GM12878 (cell line): ENCODE results near the gene DLK1. TPM values are rescaled to one million over a fixed set of nuclear protein-coding genes. Genes with fewer than 3 reads are reported as not detected.

Experiments used
- ATAC-seq: fragments of 200-7000 bp; cut with Tn5 transposase; 3 replicates; pipeline ENCODE4 v1.9.1; 2020; ENCODE audit warnings: mild to moderate bottlenecking, moderate library complexity
- BruUV-seq: library from RNA; stranded (reverse); fragments of 400-500 nt; replicated peaks from 2 replicates; lab custom pipeline; 2021; lab: Mats Ljungman, UMichigan
- CTCF ChIA-PET: fragments of 300-600 bp; sonication (Branson Sonifier 250); formaldehyde crosslinking; extraction: SDS; loops from one replicate; lab custom pipeline; 2021; ENCODE audit warnings: inconsistent platforms; lab: Yijun Ruan, JAX
- POLR2A ChIA-PET: fragments of 350-600 bp; formaldehyde crosslinking; extraction: SDS; loops from one replicate; lab custom pipeline; 2021; ENCODE audit warnings: inconsistent platforms; lab: Charles Lee
- RAD21 ChIA-PET: fragments of 300-600 bp; sonication (Branson Sonifier 250); formaldehyde crosslinking; loops from one replicate; lab custom pipeline; 2023; ENCODE audit warnings: antibody characterized with exemption; ENCODE audit not compliant: unreplicated experiment; lab: Charles Lee
- SMC1A ChIA-PET: fragments of 300-600 bp; sonication (Branson Sonifier 250); formaldehyde crosslinking; loops from one replicate; lab custom pipeline; 2023; ENCODE audit not compliant: unreplicated experiment, uncharacterized antibody; lab: Charles Lee
- DNase-seq: peaks from one replicate; pipeline ENCODE4 v3.0.0-alpha.2; 2011; ENCODE audit warnings: low read depth, low spot score
- FAIRE-seq: peaks from 3 replicates; lab custom pipeline; 2011; peaks lifted over from hg19 to GRCh38; lab: Jason Lieb, UNC
- H2AFZ ChIP-seq: 2 replicates; pipeline ENCODE4 v1.6.0; 2011; ENCODE audit warnings: low read depth, low read length, control low read depth; ENCODE audit not compliant: control insufficient read depth
- H3K27ac ChIP-seq: 2 replicates; pipeline ENCODE4 v1.5.1; 2011; ENCODE audit warnings: control low read depth; ENCODE audit not compliant: control insufficient read depth, insufficient read depth
- H3K27me3 ChIP-seq, 2 experiments: replicated peaks in 1 of 2; 2 replicates each; pipeline versions ENCODE4 v1.6.0 to v1.6.1; 2011; ENCODE audit warnings: low read length in 1 of 2; ENCODE audit not compliant: control insufficient read depth in 2 of 2, insufficient read depth in 2 of 2
- H3K36me3 ChIP-seq, 2 experiments: 2 replicates each; pipeline ENCODE4 v1.5.1; 2011; ENCODE audit warnings: low read length in 1 of 2; ENCODE audit not compliant: control insufficient read depth in 2 of 2, insufficient read depth in 2 of 2
- H3K4me1 ChIP-seq: 2 replicates; pipeline ENCODE4 v1.6.1; 2011; ENCODE audit warnings: mild to moderate bottlenecking, low read length, moderate library complexity, mixed read lengths; ENCODE audit not compliant: control insufficient read depth, insufficient read depth
- H3K4me2 ChIP-seq: 2 replicates; pipeline ENCODE4 v1.6.0; 2011; ENCODE audit warnings: control low read depth; ENCODE audit not compliant: control insufficient read depth, insufficient read depth
- H3K4me3 ChIP-seq: fragments of 200-600 bp; sonication (generic); 2 replicates; pipeline ENCODE4 v1.5.1; 2016
- H3K79me2 ChIP-seq: 2 replicates; pipeline ENCODE4 v1.6.0; 2011; ENCODE audit warnings: low read length; ENCODE audit not compliant: control insufficient read depth, insufficient read depth
- H3K9ac ChIP-seq: 2 replicates; pipeline ENCODE4 v1.8.0; 2011; ENCODE audit warnings: low read length, control low read depth, mixed read lengths; ENCODE audit not compliant: control insufficient read depth, insufficient read depth
- H3K9me3 ChIP-seq: replicated peaks from 3 replicates; pipeline ENCODE4 v1.5.1; 2011; ENCODE audit warnings: mild to moderate bottlenecking, low read length; ENCODE audit not compliant: control insufficient read depth, insufficient read depth
- H4K20me1 ChIP-seq: 2 replicates; pipeline ENCODE4 v1.6.0; 2011; ENCODE audit not compliant: control insufficient read depth, insufficient read depth
- CHD4 ChIP-seq: fragments of 200-600 bp; sonication (generic); IDR thresholded peaks from 2 replicates; pipeline ENCODE4 v1.6.1; 2016; ENCODE audit warnings: mild to moderate bottlenecking
- EGR1 ChIP-seq, 2 experiments: IDR thresholded peaks; 1 replicate in 1 of 2; 2 replicates in 1 of 2; pipeline ENCODE4 v1.6.1; 2011 to 2012; ENCODE audit warnings: low read depth in 2 of 2, low read length in 2 of 2, borderline replicate concordance in 1 of 2, mild to moderate bottlenecking in 1 of 2, moderate library complexity in 1 of 2
- EP300 ChIP-seq, 2 experiments: fragments of 150-350 bp in 1 of 2; IDR thresholded peaks; 2 replicates each; pipeline ENCODE4 v1.6.1; 2011 to 2012; ENCODE audit warnings: low read depth in 2 of 2, low read length in 2 of 2, borderline replicate concordance in 1 of 2, improper control_type of control experiment in 1 of 2, inconsistent platforms in 1 of 2; ENCODE audit not compliant: control insufficient read depth in 1 of 2
- HSF1 ChIP-seq: fragments of 150-350 bp; IDR thresholded peaks from 2 replicates; pipeline ENCODE4 v1.6.1; 2014; ENCODE audit warnings: mild to moderate bottlenecking, low read depth, low read length
- IKZF2 ChIP-seq, 2 experiments: fragments of 450-650 bp; IDR thresholded peaks; 2 replicates each; pipeline ENCODE4 v1.6.1; 2017; ENCODE audit warnings: mild to moderate bottlenecking in 2 of 2, moderate library complexity in 2 of 2
- NFYB ChIP-seq: IDR thresholded peaks from 2 replicates; pipeline ENCODE4 v1.6.1; 2011; ENCODE audit warnings: low read depth, mild to moderate bottlenecking, low read length, improper control_type of control experiment, moderate library complexity; ENCODE audit not compliant: insufficient read depth
- RBBP5 ChIP-seq: fragments of 200-600 bp; sonication (generic); conservative IDR thresholded peaks from 2 replicates; pipeline ENCODE4 v1.6.1; 2016
- RUNX3 ChIP-seq: IDR thresholded peaks from 2 replicates; pipeline ENCODE4 v1.6.1; 2012; ENCODE audit warnings: low read length, inconsistent platforms
- SUZ12 ChIP-seq: fragments of 200-600 bp; sonication (generic); IDR thresholded peaks from one replicate; pipeline ENCODE4 v1.6.1; 2018; ENCODE audit warnings: antibody characterized with exemption, mild to moderate bottlenecking; ENCODE audit not compliant: unreplicated experiment
- TCF12 ChIP-seq: IDR thresholded peaks from 2 replicates; pipeline ENCODE4 v1.6.1; 2011; ENCODE audit warnings: low read depth, mild to moderate bottlenecking, low read length
- USF2 ChIP-seq: IDR thresholded peaks from 2 replicates; pipeline ENCODE4 v1.6.1; 2011; ENCODE audit warnings: low read depth, low read length, improper control_type of control experiment, borderline replicate concordance
- ZBTB40 ChIP-seq: fragments of 450-650 bp; IDR thresholded peaks from 2 replicates; pipeline ENCODE4 v1.6.1; 2016; ENCODE audit warnings: mild to moderate bottlenecking, moderate library complexity, borderline replicate concordance
- WGBS: methylation state at CpG from one replicate; pipeline ENCODE4 v1.1.6; 2016; ENCODE audit warnings: low lambda C conversion rate; ENCODE audit not compliant: insufficient replicate concordance, insufficient coverage; ENCODE audit errors: missing lambda C conversion rate; 5-methylcytosine and 5-hydroxymethylcytosine counted together
- in situ Hi-C: fragments of 300-500 bp; cut with MboI; formaldehyde crosslinking; loops from 9 replicates; pipeline ENCODE4 v1.14.3; 2018; ENCODE audit warnings: mixed read lengths
- intact Hi-C: fragments of 100-400 bp; cut with micrococcal nuclease; formaldehyde crosslinking; loops from one replicate; pipeline ENCODE4 v1.14.2; 2022; ENCODE audit not compliant: unreplicated experiment
- polyA plus RNA-seq, 11 experiments: library from polyadenylated mRNA; depleted of rRNA in 4 of 11; unstranded in 6 of 11; stranded (reverse) in 5 of 11; fragments of >200 nt; fragmentation: Nextera tagmentation in 4 of 11; fragmentation: Illumina TruSeq in 1 of 11; extraction: Ambion mirVana in 4 of 11; extraction: Trizol in 1 of 11; gene quantifications; 1 replicate in 1 of 11; 2 replicates in 10 of 11; pipeline versions ENCODE4 v1.2.1 to v1.2.3, GENCODE V29; 2011 to 2016; ENCODE audit warnings: inconsistent platforms in 2 of 11, missing spikeins in 2 of 11, low read depth in 1 of 11
- total RNA-seq, 4 experiments: library from RNA; depleted of rRNA in 3 of 4; stranded (reverse); fragments of >200 nt in 3 of 4; fragmentation: Illumina TruSeq in 1 of 4; extraction: Trizol in 1 of 4; gene quantifications; 2 replicates each; pipeline versions ENCODE4 v1.2.1 to v1.2.3, GENCODE V29; 2013 to 2021
- TF ChIP-seq, protein P1 (sequence below): fragments of 450-650 bp; IDR thresholded peaks from 2 replicates; pipeline ENCODE4 v1.6.1; 2017; ENCODE audit warnings: low read depth, mild to moderate bottlenecking, moderate library complexity

Gene DLK1
- total and polyA plus RNA-seq, 10 of the 15 experiments (the other 5 are each of a cell fraction or from before 2014, with no cell fraction given): 0.87 TPM; not detected in 9

GRCh38 chr14:100692256-100692655, 34.4 kb upstream of the DLK1 start:
- intact Hi-C loops (no loop called here), in situ Hi-C loops (no loop called here)
- no peak overlapping the region for H3K9ac ChIP-seq
- no peaks in the 10 kb centered on the region for H3K36me3 ChIP-seq
- no peaks in the 10 kb centered on the region for H3K79me2 ChIP-seq
- no peak overlapping the region for H3K4me3 ChIP-seq
- TF ChIP-seq HSF1 (no peak), RUNX3 (no peak), IKZF2 (IDR thresholded peaks at IDR 0.05) (no peak), EP300 (IDR thresholded peaks at IDR 0.05; ENCODE audit: borderline replicate concordance in 1 of 2, control insufficient read depth in 1 of 2, low read depth in 2 of 2, low read length in 2 of 2) (no peak), TCF12 (no peak), EGR1 (IDR thresholded peaks at IDR 0.05; ENCODE audit: borderline replicate concordance in 1 of 2, low read depth in 2 of 2, low read length in 2 of 2) (no peak), USF2 (no peak), NFYB (no peak), SUZ12 (no peak), CHD4 (no peak), ZBTB40 (no peak), RBBP5 (no peak)
- TF ChIP-seq, protein P1, sequence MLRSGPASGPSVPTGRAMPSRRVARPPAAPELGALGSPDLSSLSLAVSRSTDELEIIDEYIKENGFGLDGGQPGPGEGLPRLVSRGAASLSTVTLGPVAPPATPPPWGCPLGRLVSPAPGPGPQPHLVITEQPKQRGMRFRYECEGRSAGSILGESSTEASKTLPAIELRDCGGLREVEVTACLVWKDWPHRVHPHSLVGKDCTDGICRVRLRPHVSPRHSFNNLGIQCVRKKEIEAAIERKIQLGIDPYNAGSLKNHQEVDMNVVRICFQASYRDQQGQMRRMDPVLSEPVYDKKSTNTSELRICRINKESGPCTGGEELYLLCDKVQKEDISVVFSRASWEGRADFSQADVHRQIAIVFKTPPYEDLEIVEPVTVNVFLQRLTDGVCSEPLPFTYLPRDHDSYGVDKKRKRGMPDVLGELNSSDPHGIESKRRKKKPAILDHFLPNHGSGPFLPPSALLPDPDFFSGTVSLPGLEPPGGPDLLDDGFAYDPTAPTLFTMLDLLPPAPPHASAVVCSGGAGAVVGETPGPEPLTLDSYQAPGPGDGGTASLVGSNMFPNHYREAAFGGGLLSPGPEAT: no peak
- ChIA-PET CTCF (no interaction called here), RAD21 (no interaction called here), SMC1A (no interaction called here), POLR2A (no interaction called here)
- H3K27me3 ChIP-seq: no peaks in the 10 kb centered on the region
- BruUV-seq: no TSS peak
- no peak overlapping the region for H3K27ac ChIP-seq
- H2AFZ ChIP-seq: no peak overlapping the region
- FAIRE-seq (no peak), ATAC-seq (no peak), DNase-seq (no peak)
- WGBS: 39% methylated on average over 6 of the region's 6 CpGs
- no peaks in the 10 kb centered on the region for H4K20me1 ChIP-seq
- H3K4me1 ChIP-seq: no peaks in the 10 kb centered on the region
- H3K4me2 ChIP-seq: no peak overlapping the region
- H3K9me3 ChIP-seq: no peaks in the 10 kb centered on the region
